PFSK-1 (cell line): ENCODE results near the gene AASDH.

ENCODE experiments used
- FOXP2 ChIP-seq: optimal IDR thresholded peaks from 2 replicates; pipeline ENCODE3; 2011; ENCODE audit warnings: borderline replicate concordance, control low read depth, inconsistent platforms; ENCODE audit not compliant: insufficient read depth; ENCODE audit errors: extremely low read length, extremely low read depth
- POLR2AphosphoS5 ChIP-seq: IDR thresholded peaks from 2 replicates; pipeline ENCODE4 v1.6.1; 2012; ENCODE audit warnings: low read depth, mild to moderate bottlenecking, control low read depth, low read length, moderate library complexity
- REST ChIP-seq, 2 experiments: IDR thresholded peaks; 2 replicates each; pipeline versions ENCODE4 v1.6.1 to v1.8.0; 2011 to 2012; ENCODE audit warnings: low read depth in 2 of 2, low read length in 2 of 2, control low read depth in 1 of 2, inconsistent platforms in 1 of 2, mild to moderate bottlenecking in 1 of 2, moderate library complexity in 1 of 2; ENCODE audit not compliant: insufficient read depth in 1 of 2
- SIN3A ChIP-seq: IDR thresholded peaks from 2 replicates; pipeline ENCODE4 v1.6.1; 2012; ENCODE audit warnings: mild to moderate bottlenecking, low read length, moderate library complexity, borderline replicate concordance; ENCODE audit not compliant: insufficient read depth
- TAF1 ChIP-seq: IDR thresholded peaks from 2 replicates; pipeline ENCODE4 v1.6.1; 2012; ENCODE audit warnings: low read length, control low read depth, borderline replicate concordance; ENCODE audit not compliant: insufficient read depth

Gene AASDH

GRCh38 chr4:56313132-56313531 lies 74.2 kb downstream of the AASDH start:
- TF ChIP-seq TAF1 (no peak), SIN3A (no peak), FOXP2 (no peak), POLR2AphosphoS5 (no peak), REST (IDR thresholded peaks at IDR 0.05; ENCODE audit: insufficient read depth in 1 of 2, low read depth in 2 of 2, low read length in 2 of 2) (no peak)

- TF ChIP-seq TAF1: no peak
- no peak for TF ChIP-seq SIN3A
- TF ChIP-seq REST (IDR thresholded peaks at IDR 0.05; ENCODE audit: insufficient read depth in 1 of 2, low read depth in 2 of 2, low read length in 2 of 2): no peak
- no peak for TF ChIP-seq FOXP2
- TF ChIP-seq POLR2AphosphoS5: no peak
Measured at GRCh38 chr4:56311299-56311975, 75.9 kb downstream of the AASDH start.

DNA sequence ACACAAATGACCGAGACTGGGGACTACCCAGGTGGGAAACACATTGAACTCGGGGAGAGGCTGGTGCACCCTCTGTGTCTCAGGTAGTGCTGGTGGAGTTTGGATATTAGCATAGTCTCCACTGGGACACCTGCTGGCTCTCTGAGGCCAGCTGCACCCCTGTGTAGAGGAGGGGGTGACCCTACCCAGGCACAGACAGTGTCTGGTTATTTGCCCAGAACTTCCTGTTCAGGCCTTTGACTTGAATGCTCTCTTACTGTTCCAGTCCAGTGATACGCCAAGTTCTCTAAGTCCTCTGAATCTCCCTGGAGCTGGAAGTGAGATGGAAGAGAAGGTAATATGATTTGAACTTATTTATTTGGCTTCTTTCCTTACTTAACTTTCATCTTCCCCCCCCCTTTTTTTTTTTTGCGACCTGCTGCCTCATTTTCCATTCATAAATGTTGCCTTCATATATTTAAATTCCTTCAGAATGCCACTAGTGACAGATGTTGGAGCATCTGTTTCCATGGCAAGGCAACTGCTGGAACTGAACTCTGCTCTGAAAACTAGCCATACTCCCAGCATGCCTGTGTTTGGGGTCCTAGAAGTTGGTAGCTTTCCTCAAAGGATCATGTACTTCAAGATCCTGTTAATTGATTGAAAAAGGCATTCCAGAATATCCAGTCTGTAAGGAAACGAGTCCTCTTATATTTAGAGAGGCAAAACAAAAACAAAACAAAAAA lies 76.7 kb downstream of the AASDH start:
- TF ChIP-seq FOXP2 (no peak), SIN3A (no peak), TAF1 (no peak), REST (IDR thresholded peaks at IDR 0.05; ENCODE audit: insufficient read depth in 1 of 2, low read depth in 2 of 2, low read length in 2 of 2) (no peak), POLR2AphosphoS5 (no peak)

- TF ChIP-seq TAF1 (no peak), REST (IDR thresholded peaks at IDR 0.05; ENCODE audit: insufficient read depth in 1 of 2, low read depth in 2 of 2, low read length in 2 of 2) (no peak), SIN3A (no peak), POLR2AphosphoS5 (no peak), FOXP2 (no peak)
Measured at GRCh38 chr4:56308384-56308783, 78.9 kb downstream of the AASDH start.
